Activated CD4-positive, alpha-beta T cell treated with anti-CD3 and anti-CD28 coated beads for 4 hours (primary cell): ENCODE results near the gene ZFYVE21.

Source experiments
- DNase-seq, 2 donors: peaks; one replicate each; pipeline ENCODE4 v3.0.0-alpha.2; 2020

The ZFYVE21 gene

DNA sequence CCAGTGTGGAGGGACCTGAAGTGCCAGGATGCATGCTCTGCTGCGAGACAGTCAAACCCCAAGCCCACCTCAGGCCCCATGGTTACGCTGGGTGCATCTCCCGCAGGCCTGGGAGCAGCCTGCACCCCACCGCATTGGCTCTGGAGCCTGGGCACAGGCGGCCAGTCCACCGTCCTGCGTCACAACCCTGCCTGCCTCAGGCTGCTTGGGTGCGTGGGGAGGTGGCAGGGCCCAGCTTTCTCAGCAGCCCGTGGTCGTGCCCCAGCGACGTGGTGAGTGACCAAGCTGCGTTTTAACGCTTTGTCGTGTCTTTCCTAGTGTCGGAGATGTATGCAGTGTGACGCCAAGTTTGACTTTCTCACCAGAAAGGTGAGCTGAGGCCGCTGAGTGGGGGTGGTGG is 10.9 kb downstream of the ZFYVE21 start:
- DNase-seq = no peak

DNA sequence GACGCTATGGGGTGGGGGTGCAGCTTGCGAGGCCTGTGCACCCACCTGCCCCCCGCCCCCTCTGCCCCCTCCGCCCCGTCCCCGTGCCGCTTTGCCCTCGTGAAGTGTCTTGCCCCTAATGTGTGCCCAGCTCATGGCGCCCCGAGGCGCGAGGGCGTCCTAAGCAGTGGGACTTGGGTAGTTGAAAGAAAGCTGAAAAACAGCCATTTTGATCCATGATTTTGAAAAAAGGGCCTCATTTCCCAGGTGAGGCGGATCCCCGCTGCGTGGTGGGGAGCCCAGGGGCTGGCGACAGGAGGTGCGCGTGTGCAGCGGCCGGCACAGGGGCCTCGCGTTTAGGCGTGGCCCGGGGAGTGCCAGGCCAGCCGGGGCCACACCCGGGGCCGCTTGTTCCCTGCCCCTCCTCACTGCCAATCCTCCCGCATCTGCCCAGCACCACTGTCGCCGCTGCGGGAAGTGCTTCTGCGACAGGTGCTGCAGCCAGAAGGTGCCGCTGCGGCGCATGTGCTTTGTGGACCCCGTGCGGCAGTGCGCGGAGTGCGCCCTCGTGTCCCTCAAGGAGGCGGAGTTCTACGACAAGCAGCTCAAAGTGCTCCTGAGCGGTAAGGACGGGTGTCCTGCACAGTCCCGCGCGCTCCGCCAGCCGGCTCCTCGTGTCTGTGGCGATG is 11.8 kb downstream of the ZFYVE21 start:
- no peak for DNase-seq

DNA sequence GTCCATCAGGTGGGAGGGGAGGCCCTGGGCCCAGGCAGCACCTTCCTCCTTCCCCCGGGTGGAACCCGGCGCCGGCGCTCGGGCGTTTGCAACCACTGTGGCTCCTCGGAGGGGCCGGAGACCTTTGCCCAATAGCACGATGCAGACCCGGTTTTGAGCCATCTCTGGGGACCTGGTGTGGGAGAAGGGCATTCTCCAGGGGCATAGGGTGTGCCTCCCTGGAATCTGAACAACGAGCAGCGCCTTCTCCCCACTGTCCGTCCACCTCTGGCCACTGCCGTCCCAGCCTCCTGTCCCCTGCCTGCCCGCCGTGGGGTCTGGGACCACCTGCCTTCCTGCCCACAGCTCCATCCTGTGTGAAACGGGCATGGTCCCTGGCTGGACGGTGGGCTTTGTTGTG is 12.5 kb downstream of the ZFYVE21 start:
- no peak for DNase-seq

DNA sequence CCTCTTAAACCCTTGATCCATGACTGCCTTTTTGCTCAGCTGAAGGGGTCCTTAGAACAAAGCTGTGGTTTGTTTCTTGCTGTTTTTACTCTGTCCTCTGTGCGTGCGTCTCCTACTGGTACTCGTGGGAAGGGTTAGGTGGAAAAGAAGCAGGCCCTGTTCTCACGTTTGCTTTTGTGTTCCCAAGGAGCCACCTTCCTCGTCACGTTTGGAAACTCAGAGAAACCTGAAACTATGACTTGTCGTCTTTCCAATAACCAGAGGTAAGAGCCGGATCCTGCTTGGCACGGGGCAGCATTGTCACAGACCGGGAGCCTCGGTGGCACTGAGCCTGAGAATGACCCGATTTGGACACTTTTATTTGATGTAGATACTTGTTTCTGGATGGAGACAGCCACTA is 13.1 kb downstream of the ZFYVE21 start:
- DNase-seq = no peak

DNA sequence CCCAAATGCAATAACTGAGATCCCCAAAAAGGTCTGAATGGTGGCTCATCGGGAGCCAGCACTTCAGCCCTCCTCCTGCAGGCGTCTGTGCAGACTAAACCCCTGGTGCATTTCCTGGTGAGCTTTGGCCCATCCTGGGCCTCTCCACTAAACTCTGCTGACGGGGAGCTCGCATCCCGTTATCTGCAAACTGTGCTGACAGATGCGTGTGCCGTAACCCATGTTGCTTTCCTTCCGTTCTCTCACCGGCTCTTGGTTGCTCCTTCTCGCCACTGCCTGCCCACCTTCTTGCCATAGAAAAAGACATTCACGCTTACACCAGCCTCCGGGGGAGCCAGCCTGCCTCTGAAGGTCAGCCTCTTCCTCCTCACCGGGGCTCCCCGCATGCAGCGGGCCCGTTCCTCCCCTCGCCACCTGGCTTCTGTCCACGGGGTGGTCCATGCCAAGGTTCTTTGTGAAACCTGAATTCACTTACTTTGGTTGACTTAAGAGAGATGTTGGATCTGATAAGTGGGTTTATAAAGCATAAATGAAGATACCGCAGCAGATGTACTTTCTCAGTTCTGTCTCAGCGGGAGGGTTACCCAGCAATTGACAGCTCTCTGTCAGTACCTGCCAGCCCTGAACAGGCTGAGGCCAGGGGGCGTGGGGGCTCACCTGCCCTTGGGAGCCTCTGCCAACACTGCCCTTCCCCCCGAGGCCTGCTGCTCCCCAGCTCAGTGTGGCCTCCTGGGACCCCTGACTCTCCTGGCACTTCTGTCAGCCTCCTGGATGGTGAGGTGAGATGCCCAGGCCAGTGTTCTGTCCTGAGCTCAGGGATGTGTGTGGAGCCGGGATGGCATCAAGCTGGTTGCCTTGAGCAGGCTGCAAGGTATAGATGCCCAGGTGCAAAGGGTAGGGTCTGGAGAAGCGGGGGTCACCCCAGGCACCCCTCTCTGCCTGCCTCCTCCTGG is 14.2 kb downstream of the ZFYVE21 start:
- DNase-seq = no peak

DNA sequence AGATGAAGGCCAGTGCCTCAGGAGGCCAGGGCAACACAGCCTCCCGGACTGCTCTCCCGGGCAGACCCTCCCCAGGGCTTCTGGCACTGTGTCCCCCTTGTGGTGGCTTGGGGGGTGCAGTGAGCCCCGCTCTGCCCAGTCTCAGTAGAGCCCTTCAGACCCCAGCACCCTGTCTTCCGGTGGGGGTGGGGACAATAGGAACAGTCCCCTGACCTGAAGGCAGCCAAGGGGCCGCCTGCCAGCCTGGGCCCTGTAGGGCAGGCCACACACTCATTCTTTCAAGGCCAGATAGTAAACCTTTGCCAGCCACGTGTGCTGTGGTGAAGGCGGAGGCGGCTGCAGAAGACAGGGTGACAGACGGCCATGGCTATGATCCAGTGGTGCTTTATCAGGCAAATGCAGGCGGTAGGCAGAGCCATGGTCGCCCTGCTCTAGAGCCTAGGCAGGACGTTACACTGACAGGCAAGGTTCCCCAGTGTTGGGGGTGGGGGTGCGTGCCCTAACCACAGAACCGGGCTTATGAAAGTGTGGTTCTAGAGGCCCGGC is 15.0 kb downstream of the ZFYVE21 start:
- DNase-seq = no peak

DNA sequence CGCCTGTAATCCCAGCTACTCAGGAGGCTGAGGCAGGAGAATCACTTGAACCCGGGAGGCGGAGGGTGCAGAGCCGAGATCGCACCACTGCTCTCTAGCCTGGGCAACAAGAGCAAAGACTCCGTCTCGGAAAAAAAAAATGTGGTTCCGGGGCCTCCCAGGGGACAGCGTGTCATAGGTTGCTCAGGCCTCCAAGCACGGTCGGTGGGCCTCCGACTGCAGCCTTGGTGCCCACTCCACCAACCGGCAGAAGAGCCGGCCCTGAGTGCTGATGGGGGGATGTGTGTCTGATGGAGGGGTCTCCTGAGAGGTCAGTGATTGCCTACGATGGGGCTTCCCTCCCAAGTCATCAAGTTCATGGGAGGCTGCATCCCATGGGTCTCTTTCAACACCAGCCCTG is 15.9 kb downstream of the ZFYVE21 start:
- no peak for DNase-seq

DNA sequence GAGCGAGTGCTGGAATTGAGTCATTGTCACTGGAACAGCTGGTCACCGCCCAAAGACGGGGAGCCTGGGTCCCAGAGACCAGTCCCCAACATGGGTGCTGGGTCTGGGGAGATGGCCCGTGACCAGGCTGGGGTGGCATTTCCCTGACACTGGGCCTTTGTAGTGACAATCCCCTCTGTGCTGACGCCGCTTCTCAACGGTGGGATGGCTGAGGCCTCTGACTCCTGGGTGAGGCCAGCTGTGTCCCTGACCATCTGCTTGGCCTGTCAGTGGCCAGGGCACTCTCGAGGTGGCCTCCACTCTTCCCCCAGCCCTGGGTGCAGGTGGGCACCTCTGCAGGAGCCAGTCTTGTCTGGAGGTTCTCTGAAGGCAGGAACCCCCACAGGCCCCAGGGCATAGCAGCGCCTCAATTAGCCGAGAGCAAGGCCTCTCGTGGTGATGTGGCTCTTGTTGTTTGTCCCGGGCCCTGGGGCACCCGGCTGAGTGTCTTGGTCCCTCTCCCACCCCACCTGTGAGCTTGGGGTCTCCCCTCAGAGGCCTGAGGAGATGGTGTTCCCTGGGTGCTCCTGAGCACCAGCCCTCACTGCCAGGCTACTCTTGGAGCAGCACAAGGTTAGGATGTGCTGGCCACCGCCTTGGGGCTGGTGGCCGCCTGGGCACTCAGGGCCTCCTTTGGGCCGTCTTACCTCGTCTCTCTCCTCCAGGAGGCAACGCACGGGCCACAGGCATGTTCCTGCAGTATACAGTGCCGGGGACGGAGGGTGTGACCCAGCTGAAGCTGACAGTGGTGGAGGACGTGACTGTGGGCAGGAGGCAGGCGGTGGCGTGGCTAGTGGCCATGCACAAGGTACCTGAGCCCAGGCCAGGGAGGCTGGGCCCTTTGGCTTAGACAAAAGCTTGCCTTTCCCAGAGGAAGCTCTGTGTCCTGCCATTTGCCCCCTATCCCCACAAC is 16.6 kb downstream of the ZFYVE21 start:
- no peak for DNase-seq

DNA sequence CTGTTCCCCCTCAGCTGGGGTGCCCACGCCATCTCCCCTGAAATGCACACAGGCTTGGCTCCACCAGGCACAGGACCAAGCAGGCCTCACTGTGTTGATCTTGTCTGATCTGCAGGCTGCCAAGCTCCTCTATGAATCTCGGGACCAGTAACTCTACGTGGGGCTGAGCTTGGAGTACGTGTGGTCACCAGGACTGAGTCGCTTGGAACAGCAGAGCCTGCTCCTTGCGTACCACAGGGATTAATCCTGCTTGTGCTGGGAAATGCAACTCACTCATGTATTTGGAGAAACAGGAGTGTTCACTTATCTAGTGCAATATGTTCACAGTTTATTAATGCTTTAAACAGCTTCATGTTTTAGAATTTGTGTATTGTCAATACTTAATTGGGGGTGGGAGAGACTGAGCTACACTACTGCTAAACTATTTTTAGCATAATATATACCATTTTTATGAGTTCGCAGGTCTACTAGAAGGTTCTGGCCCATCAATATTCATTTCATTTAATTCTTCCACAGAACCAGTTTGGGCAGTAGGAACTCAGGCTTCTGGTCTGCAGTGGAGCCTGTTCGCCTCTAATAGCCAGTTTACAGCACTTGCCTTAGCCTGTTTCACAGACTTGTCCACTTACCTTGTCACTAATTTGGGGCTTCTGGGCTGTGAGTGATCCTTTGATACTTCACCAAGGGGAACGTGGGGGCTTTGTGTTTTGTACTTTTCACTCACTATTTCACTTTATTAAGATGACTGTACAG is 17.4 kb downstream of the ZFYVE21 start:
- DNase-seq = no peak

DNA sequence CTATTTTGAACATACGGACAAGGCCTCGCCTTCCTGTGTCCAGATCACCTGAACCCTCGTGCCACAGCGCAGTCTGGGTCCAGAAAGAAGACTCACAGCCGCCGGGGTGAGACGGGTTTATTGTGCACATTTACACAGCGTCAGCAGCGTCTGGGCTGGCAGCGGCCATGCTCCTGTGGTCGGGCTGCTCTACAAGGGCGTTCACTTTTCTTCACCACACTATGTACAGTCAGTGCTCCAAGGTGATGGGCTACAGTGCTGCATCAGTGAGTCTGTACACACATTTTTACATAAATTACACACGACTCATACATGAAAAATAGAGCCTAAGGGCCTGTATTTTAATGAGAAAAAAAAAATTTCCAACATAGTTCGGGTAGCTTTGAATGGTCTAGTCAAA is 18.0 kb downstream of the ZFYVE21 start:
- no peak for DNase-seq

DNA sequence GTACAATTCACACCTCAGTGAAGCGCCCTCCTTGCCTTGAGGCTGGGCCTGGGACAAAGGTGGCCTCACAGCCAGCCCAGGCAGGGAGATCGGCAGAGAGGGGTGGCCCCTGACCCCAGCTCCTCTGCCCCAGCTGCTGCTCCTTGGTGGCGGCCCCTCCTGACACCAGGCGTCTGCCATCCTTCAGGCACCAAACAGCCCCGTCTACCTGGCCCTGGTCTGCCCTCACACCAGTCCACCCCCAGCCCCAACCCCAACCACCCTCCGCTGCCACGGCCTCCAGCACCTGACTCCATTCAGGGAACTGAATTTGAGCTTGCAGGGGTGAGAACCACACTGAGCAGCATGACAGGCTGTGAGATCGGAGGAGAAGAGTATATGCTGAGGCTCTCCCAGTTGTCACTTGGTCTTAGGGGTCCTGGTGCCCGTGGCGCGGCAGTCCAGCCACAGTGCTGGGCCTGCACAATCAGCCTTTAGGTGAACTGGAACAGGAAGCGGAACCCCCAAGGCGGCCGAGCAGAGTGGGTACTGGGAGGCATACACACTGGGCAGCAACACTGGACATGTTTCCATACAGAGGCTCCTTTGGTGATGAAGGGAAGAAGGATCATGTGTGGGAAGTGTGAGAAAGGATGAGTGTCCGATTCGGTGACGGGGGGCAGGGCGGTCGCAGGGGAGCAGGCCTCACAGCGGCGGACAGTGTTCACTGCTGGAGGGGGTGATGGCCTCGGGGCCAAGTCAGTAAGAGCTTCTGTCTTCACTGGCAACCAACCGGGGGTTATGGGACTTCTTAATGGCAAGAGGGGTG is 18.7 kb downstream of the ZFYVE21 start:
- no peak for DNase-seq

DNA sequence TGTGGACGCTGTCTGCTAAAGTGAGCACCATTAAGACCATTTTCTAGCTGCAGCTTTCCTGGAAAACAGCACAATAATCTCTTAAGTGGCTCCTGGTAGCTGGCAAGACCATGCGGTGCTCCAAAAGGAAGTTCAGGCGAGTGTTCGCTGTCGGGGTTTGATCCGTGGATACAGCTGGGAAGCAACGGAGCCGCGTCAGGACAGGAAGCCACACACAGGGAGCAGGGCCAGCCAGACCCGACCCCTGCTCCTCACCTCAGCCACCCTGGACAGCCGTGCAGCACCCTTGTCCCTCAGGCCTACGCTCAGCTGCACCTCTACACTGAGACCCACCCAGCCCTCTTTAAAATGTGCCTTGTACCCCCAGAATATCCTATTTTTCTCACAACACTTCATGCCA is 19.4 kb downstream of the ZFYVE21 start:
- no peak for DNase-seq

DNA sequence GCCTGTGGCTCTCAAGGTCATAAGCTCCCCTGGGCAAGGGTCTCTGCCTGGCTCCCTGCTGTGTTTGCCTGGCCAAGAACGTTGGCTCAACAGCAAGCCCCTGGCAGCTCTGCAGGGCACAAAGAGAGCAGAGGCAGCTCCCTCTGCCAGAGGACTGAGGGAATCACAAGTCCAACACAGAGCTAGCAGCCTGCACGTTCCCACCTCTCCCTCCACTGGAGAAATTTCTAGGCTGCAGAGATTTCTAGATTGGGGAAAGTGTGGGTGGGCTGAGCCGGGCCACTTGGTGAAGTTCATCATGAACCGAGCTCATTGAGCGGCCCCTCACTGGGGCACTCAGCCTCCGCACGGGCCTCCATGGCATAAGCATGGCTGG is 19.8 kb downstream of the ZFYVE21 start:
- no peak for DNase-seq

DNA sequence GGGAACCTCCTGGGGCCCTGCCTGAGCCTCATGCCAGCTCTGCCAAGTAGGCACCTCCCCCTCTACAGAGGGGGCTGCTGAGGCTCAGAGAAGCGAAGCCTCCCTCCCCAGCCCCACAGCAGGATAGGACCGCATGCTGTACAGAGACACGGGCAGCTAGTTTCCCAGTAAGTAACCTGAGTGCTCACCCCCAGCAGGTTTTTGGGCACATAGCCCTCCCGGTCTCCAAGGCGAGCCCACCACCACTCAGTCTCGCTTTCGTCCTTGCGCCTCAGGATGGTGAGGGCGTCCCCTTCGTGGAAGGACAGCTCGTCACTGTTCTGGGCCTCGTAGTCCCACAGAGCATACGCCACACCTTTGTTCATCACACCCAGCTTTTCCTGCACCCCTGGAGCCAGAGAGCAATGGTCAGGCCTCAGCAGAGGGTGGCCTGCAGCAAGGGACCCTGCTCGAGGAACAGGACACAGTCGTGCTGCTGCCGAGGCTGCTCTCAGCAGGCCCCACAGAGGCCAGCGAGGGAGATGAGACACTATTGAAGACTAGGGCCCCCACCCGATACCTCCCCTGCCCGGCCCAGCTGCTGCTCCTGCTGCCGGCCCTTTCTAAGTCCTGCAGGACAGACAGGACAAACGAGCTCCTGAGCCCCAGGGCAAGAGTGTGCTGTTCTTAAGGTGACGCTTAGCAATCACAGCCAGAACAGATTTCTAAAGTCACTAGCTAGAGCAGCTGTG is 20.4 kb downstream of the ZFYVE21 start:
- DNase-seq = no peak

DNA sequence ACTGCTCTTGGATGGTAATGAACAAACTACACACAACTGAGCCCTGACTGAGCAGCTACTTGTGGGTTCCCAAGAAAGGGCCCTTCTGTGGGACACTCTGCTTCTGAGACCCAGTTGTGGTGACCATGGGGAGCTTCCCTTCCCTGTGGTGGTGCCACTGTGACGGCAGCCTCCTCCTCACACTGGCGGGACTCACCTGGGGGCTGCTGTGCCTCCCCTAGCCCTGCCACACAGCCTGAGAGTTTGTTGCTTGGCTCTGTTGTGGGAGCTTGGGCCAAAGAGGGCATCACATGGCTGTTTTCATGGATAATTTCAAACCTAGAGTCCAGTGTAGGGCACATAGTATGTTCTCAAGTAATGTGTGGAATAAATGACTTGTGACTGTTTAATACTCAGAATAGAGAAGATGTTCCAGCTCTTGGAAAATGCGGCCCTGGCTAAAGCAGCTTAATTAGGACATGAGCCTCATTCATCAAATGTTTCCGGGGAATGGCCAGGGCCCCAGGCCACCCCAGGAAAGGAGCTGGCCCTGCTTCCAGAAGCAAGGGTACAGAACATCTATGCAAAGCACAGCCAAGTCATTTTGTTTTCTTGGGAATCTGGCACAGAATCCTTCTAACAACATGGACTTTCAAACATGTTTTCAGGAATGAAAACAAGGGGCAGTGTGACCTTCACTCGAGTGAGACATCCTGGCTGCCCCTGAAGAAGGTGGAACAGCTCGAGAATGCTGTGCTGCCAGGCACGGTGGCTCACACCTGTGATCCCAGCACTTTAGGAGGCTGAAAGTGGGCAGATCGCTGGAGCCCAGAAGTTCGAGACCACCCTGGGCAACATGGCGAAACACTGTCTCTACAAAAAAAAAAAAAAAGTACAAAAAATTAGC is 21.2 kb downstream of the ZFYVE21 start:
- DNase-seq = no peak

DNA sequence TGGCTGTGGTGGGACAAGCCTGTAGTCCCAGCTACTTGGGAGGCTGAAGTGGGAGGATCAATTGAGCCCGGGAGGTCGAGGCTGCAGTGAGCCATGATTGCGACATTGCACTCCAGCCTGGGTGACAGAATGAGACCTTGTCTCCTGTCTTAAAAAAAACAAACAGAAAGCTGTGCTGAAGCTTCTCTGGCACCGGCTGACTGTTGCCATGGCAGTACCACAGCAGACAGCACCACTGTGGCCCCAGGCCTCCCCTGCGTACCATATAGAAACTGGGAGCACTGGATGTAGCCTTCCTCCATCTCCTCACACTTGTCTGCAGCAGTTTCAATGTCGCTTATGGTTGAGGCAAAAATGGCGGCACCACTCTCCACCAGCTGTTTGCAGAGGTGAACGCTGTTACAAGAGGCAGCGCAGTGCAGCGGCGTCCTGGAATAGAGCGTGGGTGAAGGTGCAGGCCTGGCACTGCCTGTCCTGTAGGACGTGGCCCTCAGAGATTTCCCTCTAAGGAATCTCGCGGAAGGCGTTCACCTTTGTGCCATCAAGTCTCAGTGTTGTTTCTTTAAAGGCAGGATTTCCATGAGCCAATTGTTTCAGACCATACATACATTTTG is 21.9 kb downstream of the ZFYVE21 start:
- no peak for DNase-seq

DNA sequence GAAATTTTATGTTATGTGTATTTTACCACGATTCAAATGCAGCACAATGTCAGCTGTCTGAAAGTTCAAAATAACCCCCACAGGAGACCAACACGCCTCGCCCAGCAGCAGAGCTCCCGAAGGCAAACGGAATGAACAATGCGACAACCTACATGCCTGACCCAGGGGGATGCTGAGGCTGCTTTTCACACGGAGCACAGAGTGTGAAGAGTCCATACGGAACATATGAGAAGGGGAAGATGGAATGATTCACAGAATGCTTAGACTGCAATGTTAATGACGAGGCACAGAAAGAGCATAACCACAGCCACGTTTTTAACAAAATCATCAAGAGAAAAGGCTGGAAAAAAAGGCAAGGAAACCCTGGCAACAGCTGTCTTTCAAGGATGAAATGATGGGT is 22.6 kb downstream of the ZFYVE21 start:
- DNase-seq = no peak

DNA sequence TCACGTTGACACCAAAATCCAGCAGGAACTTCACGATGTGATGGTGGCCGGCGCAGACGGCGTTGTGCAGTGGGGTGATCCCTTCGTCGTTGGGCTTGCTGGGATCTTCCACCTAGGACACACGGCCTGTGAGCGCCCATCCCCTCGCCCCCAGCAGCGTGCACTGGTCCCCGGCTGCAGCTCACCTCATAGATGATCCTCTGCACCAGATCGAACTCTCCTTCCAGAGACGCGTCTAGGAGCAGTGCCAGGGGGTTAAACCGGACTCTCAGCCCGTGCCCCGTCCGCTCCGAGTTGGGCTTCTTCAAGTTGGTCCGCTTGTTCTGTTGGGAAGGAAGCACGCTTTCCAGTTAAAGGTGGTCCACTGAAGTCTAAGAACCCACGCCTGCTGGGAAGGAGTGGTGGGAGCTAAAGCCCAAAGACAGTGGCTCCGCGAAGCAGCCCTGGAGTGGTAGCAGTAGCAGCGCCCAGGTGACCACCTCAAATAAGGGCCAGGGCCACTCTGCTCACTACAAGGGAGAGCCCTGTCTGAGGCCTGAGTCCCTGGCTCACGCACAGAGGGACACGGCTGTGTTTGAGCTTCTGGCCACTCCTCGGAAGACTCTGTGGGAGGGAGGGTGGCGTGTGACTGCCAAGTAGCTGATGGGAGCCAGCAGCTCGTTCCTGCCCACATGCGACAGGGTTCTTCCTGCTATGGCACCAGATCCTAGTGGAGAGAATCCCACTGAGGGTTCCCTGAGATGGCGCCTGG is 23.3 kb downstream of the ZFYVE21 start:
- DNase-seq = no peak
